Heart left ventricle (tissue), 16 donors: ENCODE data around the gene CYB561. TPM values are rescaled to one million over a fixed set of nuclear protein-coding genes. Genes with fewer than 3 reads are reported as not detected.
"Not testable (repeated sequence)": the region's sequence is repeated elsewhere in the genome, so short reads cannot be mapped to it uniquely, and the experiment has no call there.

Experiments used
- ATAC-seq, 4 donors: fragments of 200-7000 bp; cut with Tn5 transposase; one replicate each; pipeline ENCODE4 v1.9.1; 2020 to 2022; ENCODE audit warnings: moderate library complexity in 4 of 4, mild to moderate bottlenecking in 3 of 4, moderate number of reproducible peaks in 1 of 4
- DNase-seq, 5 donors: peaks; one replicate each; pipeline ENCODE4 v3.0.0-alpha.2; 2020
- H3K27ac ChIP-seq, 12 donors: fragments of 200-600 bp; sonication (generic) in 4 of 12; one replicate each; pipeline versions ENCODE4 v1.5.0 to v1.8.0; 2016 to 2022; ENCODE audit warnings: mild to moderate bottlenecking in 2 of 12
- H3K27me3 ChIP-seq, 9 donors: fragments of 200-600 bp; sonication (generic) in 2 of 9; one replicate each; pipeline versions ENCODE4 v1.5.1 to v1.8.0; 2016 to 2022; ENCODE audit warnings: mild to moderate bottlenecking in 3 of 9
- H3K36me3 ChIP-seq, 9 donors: fragments of 200-600 bp; sonication (generic) in 2 of 9; one replicate each; pipeline versions ENCODE4 v1.5.0 to v1.8.0; 2018 to 2022; ENCODE audit warnings: mild to moderate bottlenecking in 2 of 9
- H3K4me1 ChIP-seq, 12 donors: fragments of 200-600 bp; sonication (generic) in 4 of 12; one replicate each; pipeline versions ENCODE4 v1.5.0 to v1.8.0; 2016 to 2022; ENCODE audit warnings: mild to moderate bottlenecking in 3 of 12
- H3K4me3 ChIP-seq, 12 donors: fragments of 200-600 bp; sonication (generic) in 4 of 12; one replicate each; pipeline versions ENCODE4 v1.5.0 to v1.8.0; 2017 to 2022; ENCODE audit warnings: mild to moderate bottlenecking in 9 of 12, moderate library complexity in 4 of 12
- H3K9me3 ChIP-seq, 12 donors: fragments of 200-600 bp; sonication (generic) in 4 of 12; one replicate each; pipeline versions ENCODE4 v1.5.0 to v1.8.0; 2016 to 2022; ENCODE audit warnings: mild to moderate bottlenecking in 1 of 12
- POLR2A ChIP-seq, 2 donors: fragments of 450-650 bp; IDR thresholded peaks; one replicate each; pipeline ENCODE4 v1.6.1; 2017; ENCODE audit warnings: antibody characterized with exemption in 2 of 2, mild to moderate bottlenecking in 2 of 2, moderate library complexity in 2 of 2
- WGBS, 4 donors: extraction: QIAGEN DNeasy Blood & Tissue Kit in 2 of 4; methylation state at CpG; one replicate each; pipeline versions ENCODE4 v1.1.5 to v1.1.7; 2013 to 2018; 5-methylcytosine and 5-hydroxymethylcytosine counted together
- intact Hi-C, 10 donors: fragments of 100-400 bp; cut with DNase I; formaldehyde crosslinking; loops; one replicate each; pipeline versions ENCODE4 v1.11.1 to v1.14.2; 2022
- polyA plus RNA-seq, 2 donors: library from polyadenylated mRNA; stranded (reverse); fragments of 200-250 nt; gene quantifications; one replicate each; pipeline ENCODE4 v1.2.3, GENCODE V29; 2013
- total RNA-seq, 9 donors: library from RNA; depleted of rRNA in 2 of 9; stranded (reverse); fragments of >200 nt in 2 of 9; fragmentation: NEBNext Ultra II Directional in 3 of 9; extraction: Animal tissue kit (Norgen Biotek cat#: 25700) in 3 of 9; gene quantifications; one replicate each; pipeline versions ENCODE4 v1.1.0 to v1.2.4, GENCODE V29; 2016 to 2023
- TF ChIP-seq, protein P1 (sequence below), 12 donors: fragments of 200-600 bp; sonication (generic) in 4 of 12; IDR thresholded peaks; one replicate each; pipeline versions ENCODE4 v1.5.0 to v1.8.0; 2018 to 2022; ENCODE audit warnings: antibody characterized with exemption in 12 of 12, mild to moderate bottlenecking in 5 of 12
- donor health status: ischemic (EF 13 %, LVEDD 7.1; RV severe dilation, severe dysfunction).
- donor health status: healthy with polysubstance abuse.
- donor health status: DM: no; HTN: yes; CAD: no.
- donor health status: DM: no; HTN: no; CAD: no.
- donor health status: ischemic (EF 25% LVEDD 6.9; RV normal size, moderate dysfunction).
- donor health status: ischemic (EF 25% LVEDD 5.7; RV mildly dilated, moderate dysfunction).
- donor health status: healthy.
- donor health status: DM: yes; HTN: yes; CAD: no.
- donor health status: ischemic (EF 35%, LVEDD 5.7; RV mildly dilated, moderate dysfunction).
- donor health status: nonischemic (EF 11% LVEDD 7.7; RV severe dilation, severe dysfunction).
- donor health status: DM: yes; HTN: yes; CAD: no.
- donor health status: PGD.
- donor health status: ischemic (EF 29% LVEDD 5.4; RV normal size, mild dysfunction).
- donor health status: nonischemic (EF 23%, LVEDD 6.1; RV moderate dilation, normal function).

Gene CYB561
- total and polyA plus RNA-seq, 11 donors: 4.8 to 19.2 (median 8.6) TPM

DNA sequence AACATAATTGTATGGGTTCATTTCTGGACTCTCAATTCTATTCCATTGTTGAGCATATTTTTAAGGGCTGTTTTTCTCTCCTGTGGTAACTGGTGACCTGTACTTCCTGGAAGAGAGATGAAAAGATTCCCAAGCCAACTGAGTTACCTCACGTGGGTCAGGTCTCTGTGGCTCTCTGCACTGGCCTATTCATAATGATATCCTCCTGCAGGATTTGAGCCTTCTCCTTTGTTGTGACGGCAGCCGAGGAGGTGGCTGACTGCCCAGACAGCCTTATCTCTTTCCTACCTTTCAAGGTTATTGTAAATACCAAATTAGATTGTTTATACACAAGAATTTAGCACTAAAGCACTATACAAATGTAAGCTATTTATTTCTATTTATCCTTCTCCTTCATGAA is 28.1 kb upstream of the CYB561 start:
- no peaks in the 10 kb centered on the region for H3K9me3 ChIP-seq
- DNase-seq: peak in 4 of 5 donors; percentile 49 to 76 (median 74)
- peaks cover 4 to 59% (median 36%) of the 10 kb centered on the region in 12 donors for H3K4me1 ChIP-seq
- 11 to 16% (median 15%) methylated on average over 3 of the region's 3 CpGs for WGBS, 4 donors
- ATAC-seq: peak; percentile 63 to 84 (median 72)
- H3K36me3 ChIP-seq: peaks cover 0 to under 1% (median 0%) of the 10 kb centered on the region in 9 donors
- H3K27ac ChIP-seq: peak overlapping the region in 8 of 12 donors; percentile 44 to 83 (median 52)
- peaks cover 0 to 16% (median 0%) of the 10 kb centered on the region in 9 donors for H3K27me3 ChIP-seq
- H3K4me3 ChIP-seq: no peak overlapping the region
- intact Hi-C loops: loop anchor here in 1 of 10 donors (2.0 kb wide), 1 partner anchor 27 kb away; the partner anchor contains the start of gene CYB561
- no peak for TF ChIP-seq POLR2A (IDR thresholded peaks at IDR 0.05)
- TF ChIP-seq, protein P1, sequence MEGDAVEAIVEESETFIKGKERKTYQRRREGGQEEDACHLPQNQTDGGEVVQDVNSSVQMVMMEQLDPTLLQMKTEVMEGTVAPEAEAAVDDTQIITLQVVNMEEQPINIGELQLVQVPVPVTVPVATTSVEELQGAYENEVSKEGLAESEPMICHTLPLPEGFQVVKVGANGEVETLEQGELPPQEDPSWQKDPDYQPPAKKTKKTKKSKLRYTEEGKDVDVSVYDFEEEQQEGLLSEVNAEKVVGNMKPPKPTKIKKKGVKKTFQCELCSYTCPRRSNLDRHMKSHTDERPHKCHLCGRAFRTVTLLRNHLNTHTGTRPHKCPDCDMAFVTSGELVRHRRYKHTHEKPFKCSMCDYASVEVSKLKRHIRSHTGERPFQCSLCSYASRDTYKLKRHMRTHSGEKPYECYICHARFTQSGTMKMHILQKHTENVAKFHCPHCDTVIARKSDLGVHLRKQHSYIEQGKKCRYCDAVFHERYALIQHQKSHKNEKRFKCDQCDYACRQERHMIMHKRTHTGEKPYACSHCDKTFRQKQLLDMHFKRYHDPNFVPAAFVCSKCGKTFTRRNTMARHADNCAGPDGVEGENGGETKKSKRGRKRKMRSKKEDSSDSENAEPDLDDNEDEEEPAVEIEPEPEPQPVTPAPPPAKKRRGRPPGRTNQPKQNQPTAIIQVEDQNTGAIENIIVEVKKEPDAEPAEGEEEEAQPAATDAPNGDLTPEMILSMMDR (IDR thresholded peaks at IDR 0.05): no peak

DNA sequence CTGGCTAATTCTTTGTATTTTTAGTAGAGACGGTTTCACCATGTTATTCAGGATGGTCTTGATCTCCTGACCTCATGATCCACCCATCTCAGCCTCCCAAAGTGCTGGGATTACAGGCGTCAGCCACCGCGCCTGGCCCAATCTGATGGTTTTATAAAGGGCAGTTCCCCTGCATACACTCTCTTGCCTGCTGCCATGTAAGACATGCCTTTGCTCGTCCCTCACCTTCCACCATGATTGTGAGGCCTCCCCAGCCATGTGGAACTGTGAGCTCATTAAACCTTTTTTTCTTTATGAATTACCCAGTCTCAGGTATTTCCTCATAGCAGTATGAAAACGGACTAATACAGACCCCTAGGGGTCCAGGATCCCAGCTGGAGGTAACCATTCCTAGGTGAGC is 22.0 kb upstream of the CYB561 start:
- H3K27me3 ChIP-seq, intact Hi-C loops, DNase-seq, H3K27ac ChIP-seq, H3K9me3 ChIP-seq, ATAC-seq, H3K36me3 ChIP-seq, H3K4me1 ChIP-seq, H3K4me3 ChIP-seq: not testable (repeated sequence)
- 88 to 93% (median 93%) methylated on average over 6 of the region's 6 CpGs for WGBS, 4 donors

DNA sequence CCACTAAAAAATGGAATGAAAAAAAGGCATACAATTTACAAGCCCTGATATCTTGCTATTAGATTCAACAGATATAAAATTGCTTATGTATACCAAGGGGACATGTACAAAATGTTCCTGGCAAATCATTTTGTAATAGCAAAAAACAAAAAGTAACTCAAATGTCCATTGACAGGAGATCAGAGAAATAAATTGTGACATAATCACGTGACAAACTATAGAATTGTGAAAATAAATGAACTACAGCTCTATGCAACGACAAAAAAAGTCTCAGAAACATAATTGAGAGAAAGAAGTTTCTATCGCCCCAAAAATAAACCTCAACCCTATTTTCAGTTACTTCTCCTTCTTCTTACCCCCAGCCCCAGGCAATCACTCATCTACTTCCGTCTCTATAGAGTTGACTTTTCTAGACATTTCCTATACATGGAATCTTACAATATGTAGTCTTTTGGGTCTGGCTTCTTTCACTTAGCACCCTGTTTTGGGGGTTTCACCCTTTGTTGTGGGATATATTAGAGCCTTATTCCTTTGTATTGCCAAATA is 18.7 kb upstream of the CYB561 start:
- no peaks in the 10 kb centered on the region for H3K36me3 ChIP-seq
- peaks cover 0 to 23% (median 3%) of the 10 kb centered on the region in 12 donors for H3K4me1 ChIP-seq
- DNase-seq (no peak), ATAC-seq (no peak)
- H3K9me3 ChIP-seq: no peaks in the 10 kb centered on the region
- no peak overlapping the region for H3K4me3 ChIP-seq
- TF ChIP-seq, protein P1 (IDR thresholded peaks at IDR 0.05): no peak
- no peak for TF ChIP-seq POLR2A (IDR thresholded peaks at IDR 0.05)
- 83 to 90% (median 88%) methylated on average over 4 of the region's 4 CpGs for WGBS, 4 donors
- intact Hi-C loops: no loop called here
- no peak overlapping the region for H3K27ac ChIP-seq
- H3K27me3 ChIP-seq: no peaks in the 10 kb centered on the region

DNA sequence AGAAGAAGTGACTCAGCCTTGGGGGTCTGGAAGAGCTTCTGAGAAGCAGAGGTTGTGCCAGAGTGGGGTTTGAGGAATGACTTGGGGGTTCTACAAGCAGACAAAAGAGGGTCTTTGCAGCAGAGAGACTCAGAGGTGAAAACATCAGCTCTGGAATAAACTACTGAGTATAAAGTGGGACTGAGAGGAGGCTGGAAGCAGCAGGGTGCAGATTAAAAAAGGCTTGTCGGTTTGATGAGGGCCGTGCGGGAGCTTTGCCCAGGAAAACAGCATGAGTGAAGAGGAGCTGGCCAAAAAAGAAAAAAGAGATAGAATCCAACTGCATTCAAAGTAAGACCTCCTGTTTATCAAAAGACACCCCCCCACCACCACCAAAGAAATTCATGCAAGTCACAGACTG is 17.7 kb upstream of the CYB561 start:
- H3K9me3 ChIP-seq: no peaks in the 10 kb centered on the region
- 41 to 72% (median 55%) methylated on average over 3 of the region's 3 CpGs for WGBS, 4 donors
- intact Hi-C loops: no loop called here
- no peak overlapping the region for H3K4me3 ChIP-seq
- H3K36me3 ChIP-seq: no peaks in the 10 kb centered on the region
- ATAC-seq (no peak), DNase-seq (no peak)
- H3K4me1 ChIP-seq: peaks cover 0 to 23% (median 3%) of the 10 kb centered on the region in 12 donors
- no peaks in the 10 kb centered on the region for H3K27me3 ChIP-seq
- TF ChIP-seq, protein P1 (IDR thresholded peaks at IDR 0.05): no peak
- TF ChIP-seq POLR2A (IDR thresholded peaks at IDR 0.05): no peak
- no peak overlapping the region for H3K27ac ChIP-seq

DNA sequence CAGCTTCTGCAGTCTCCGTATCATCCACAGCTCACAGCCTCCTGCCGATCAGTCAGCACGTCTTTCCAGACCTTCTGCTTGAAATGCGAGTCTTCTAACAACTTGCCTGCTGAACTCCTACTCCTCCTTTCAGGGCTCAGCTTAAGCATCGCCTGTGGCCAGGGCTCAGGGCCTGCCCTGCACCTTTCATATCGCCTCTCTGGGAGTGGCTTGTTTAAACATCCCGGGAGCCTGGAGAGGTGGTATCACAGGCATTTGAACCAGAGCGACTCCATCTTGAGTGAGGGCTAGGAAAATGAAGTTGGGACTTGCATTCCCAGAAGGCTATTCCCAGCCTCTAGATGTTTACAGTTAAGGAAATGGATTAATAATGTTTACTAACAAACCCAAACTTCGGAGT is 13.9 kb upstream of the CYB561 start:
- Histone ChIP-seq H3K27ac (no peak overlapping the region), H3K4me3 (no peak overlapping the region), H3K9me3 (no peaks in the 10 kb centered on the region), H3K4me1 (peaks cover 0 to 23% (median 3%) of the 10 kb centered on the region in 12 donors), H3K36me3 (no peaks in the 10 kb centered on the region), H3K27me3 (no peaks in the 10 kb centered on the region)
- ATAC-seq (no peak), DNase-seq (no peak)
- intact Hi-C loops: no loop called here
- TF ChIP-seq, protein P1 (IDR thresholded peaks at IDR 0.05): no peak
- TF ChIP-seq POLR2A (IDR thresholded peaks at IDR 0.05): no peak
- WGBS, 4 donors: 60 to 71% (median 68%) methylated on average over 9 of the region's 9 CpGs
